Spleen (tissue), 7 donors: Measurements from ENCODE around the gene KDM8.

Source experiments
- CTCF ChIP-seq, 11 experiments: fragments of 200-600 bp in 7 of 11; fragments of 450-650 bp in 4 of 11; sonication (generic) in 4 of 11; IDR thresholded peaks in 8 of 11; conservative IDR thresholded peaks in 3 of 11; 1 replicate in 7 of 11; 2 replicates in 4 of 11; pipeline versions ENCODE4 v1.4.0 to v1.8.0; 2016 to 2021; ENCODE audit warnings: antibody characterized with exemption in 11 of 11, inconsistent platforms in 4 of 11, mild to moderate bottlenecking in 1 of 11
- POLR2A ChIP-seq, 3 donors: fragments of 450-650 bp; IDR thresholded peaks; one replicate each; pipeline ENCODE4 v1.5.1; 2017; ENCODE audit warnings: antibody characterized with exemption in 3 of 3, mild to moderate bottlenecking in 1 of 3
- POLR2AphosphoS5 ChIP-seq, 3 donors: sonication (generic); formaldehyde crosslinking; IDR thresholded peaks; one replicate each; pipeline ENCODE4 v1.5.1; 2017; ENCODE audit warnings: antibody characterized with exemption in 3 of 3
- donor health status: DM: no; HTN: no; CAD: no; lungs with moderate emphysema.
- donor health status: DM: no; HTN: no; CAD: no.
- donor health status: DM: no; HTN: no; CAD: no.

GRCh38 chr16:27226476-27226875, 23.1 kb downstream of the KDM8 start:
- TF ChIP-seq CTCF (IDR thresholded peaks at IDR 0.05 in 8 of 11, conservative IDR thresholded peaks at IDR 0.05 in 3 of 11) (no peak), POLR2A (IDR thresholded peaks at IDR 0.05) (no peak), POLR2AphosphoS5 (IDR thresholded peaks at IDR 0.05) (peak in 1 of 3 donors; percentile 57)
